ENCODE results near the gene PRRC2B. TPM values are rescaled to one million over a fixed set of nuclear protein-coding genes. Genes with fewer than 3 reads are reported as not detected.

The PRRC2B gene
- total RNA-seq, 1 donor from 2014 or later: 112 TPM

DNA sequence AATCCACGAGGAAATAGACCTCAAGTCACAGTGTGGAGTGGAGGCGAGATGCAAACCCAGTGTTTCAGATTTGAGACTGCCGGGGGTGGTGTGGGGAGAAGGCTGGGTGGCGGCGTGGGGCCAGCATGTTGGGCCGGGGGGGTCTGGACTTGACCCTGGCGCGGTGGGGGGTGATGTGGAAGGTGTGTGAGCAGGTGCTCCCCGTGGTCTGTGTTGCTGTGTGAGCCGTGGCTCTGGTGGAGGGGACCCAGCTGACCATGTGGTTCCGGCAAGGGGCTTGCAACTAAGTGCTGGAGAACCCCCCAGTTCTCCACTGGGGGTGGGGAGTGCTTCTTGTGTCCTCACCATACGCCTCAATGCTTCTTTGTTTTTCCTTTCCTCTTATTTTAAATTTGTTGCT, 25.8 kb downstream of the PRRC2B start:
- TF ChIP-seq, protein P1, sequence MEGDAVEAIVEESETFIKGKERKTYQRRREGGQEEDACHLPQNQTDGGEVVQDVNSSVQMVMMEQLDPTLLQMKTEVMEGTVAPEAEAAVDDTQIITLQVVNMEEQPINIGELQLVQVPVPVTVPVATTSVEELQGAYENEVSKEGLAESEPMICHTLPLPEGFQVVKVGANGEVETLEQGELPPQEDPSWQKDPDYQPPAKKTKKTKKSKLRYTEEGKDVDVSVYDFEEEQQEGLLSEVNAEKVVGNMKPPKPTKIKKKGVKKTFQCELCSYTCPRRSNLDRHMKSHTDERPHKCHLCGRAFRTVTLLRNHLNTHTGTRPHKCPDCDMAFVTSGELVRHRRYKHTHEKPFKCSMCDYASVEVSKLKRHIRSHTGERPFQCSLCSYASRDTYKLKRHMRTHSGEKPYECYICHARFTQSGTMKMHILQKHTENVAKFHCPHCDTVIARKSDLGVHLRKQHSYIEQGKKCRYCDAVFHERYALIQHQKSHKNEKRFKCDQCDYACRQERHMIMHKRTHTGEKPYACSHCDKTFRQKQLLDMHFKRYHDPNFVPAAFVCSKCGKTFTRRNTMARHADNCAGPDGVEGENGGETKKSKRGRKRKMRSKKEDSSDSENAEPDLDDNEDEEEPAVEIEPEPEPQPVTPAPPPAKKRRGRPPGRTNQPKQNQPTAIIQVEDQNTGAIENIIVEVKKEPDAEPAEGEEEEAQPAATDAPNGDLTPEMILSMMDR (conservative IDR thresholded peaks at IDR 0.05; ENCODE audit: low read depth, low read length): no peak
- no peak for DNase-seq (ENCODE audit: low read depth)
- no peak overlapping the region for H3K4me3 ChIP-seq (ENCODE audit: low read depth, low read length)

DNA sequence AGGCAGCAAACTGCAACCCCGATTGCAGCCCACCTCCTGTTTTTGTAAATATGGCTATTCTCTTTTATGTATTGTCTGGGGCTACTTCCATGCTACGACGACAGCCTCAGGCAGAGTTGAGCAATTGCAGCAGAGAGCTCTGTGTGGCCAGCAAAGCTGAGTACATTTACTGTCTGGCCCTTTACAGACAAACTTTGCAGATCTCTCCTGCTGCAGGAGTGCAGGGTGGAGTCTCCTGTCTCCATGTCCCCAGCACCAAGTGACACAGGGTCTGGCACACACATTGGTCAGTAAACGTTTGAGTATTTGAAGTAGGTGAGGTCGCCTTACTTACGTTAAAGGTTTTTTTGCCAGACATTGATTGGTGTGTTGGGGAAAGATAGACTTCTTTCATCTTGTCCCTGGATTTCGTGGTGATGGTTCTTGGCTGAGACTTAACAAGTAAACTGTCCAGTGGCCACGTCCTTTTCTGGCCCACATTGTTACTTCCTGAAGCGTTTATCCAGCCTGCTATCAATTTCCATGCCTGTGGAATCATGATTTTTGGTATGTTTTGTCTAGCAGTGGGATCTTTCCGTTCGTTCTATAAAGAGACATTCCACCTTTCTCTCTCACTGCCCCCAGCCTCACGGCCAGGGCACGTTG, 27.2 kb downstream of the PRRC2B start:
- no peak overlapping the region for H3K4me3 ChIP-seq (ENCODE audit: low read depth, low read length)
- TF ChIP-seq, protein P1 (conservative IDR thresholded peaks at IDR 0.05; ENCODE audit: low read depth, low read length): peak; percentile 6
- DNase-seq (ENCODE audit: low read depth): no peak

- no peak for DNase-seq (ENCODE audit: low read depth)
- TF ChIP-seq, protein P1 (conservative IDR thresholded peaks at IDR 0.05; ENCODE audit: low read depth, low read length): no peak
- H3K4me3 ChIP-seq (ENCODE audit: low read depth, low read length): no peak overlapping the region
Observed at GRCh38 chr9:131421691-131422090, 27.8 kb downstream of the PRRC2B start.

DNA sequence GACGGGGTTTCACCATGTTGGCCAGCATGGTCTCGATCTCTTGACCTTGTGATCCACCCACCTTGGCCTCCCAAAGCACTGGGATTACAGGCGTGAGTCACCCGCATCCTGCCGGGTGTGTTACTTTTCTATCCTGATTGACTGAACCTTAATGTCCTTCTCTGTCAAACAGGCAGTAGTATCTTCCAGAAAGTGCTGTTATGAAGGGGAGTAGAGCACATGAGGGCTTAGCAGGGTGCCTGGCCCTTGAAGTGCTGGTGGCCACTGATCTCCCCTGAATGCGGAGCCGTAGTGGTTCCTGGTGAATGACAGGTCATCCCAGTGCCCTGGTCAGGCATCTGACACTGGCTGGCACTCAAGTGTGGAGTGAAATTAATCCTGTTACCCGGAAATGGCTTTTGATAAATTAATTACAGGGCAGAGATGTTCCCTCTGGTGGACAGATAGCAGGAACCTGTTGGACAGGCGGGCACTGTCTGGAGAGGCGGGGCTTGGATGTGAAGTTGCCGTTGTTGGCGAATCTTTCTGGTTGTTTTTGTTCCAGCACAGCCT, 28.4 kb downstream of the PRRC2B start:
- DNase-seq (ENCODE audit: low read depth): peak; percentile 56
- TF ChIP-seq, protein P1 (conservative IDR thresholded peaks at IDR 0.05; ENCODE audit: low read depth, low read length): peak; percentile 48
- peak overlapping the region; percentile 32 for H3K4me3 ChIP-seq (ENCODE audit: low read depth, low read length)

DNA sequence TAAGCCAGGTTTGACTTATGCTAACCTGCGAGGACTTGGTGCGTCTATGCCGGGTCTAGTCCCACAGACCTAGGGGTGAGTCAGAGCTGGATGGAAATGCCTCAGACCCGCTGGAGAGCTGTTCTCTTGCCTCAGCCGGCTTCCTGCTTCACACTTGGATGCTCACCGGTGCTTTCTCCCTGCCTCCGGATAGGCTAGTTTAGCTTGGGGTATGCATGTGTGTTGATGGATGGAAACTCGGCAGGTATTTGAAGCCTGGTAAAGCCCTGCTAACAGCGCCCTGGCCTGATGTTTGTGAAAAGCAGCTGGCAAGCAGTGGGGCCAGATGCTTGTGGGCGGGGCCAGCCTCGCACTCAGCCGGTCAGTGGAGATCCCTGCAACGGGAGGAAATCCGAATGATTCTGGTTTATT, 29.3 kb downstream of the PRRC2B start:
- TF ChIP-seq, protein P1 (conservative IDR thresholded peaks at IDR 0.05; ENCODE audit: low read depth, low read length): no peak
- peak; percentile 97 for DNase-seq (ENCODE audit: low read depth)
- H3K4me3 ChIP-seq (ENCODE audit: low read depth, low read length): peak overlapping the region; percentile 32

- DNase-seq (ENCODE audit: low read depth): no peak
- H3K4me3 ChIP-seq (ENCODE audit: low read depth, low read length): no peak overlapping the region
- TF ChIP-seq, protein P1 (conservative IDR thresholded peaks at IDR 0.05; ENCODE audit: low read depth, low read length): no peak
Observed at GRCh38 chr9:131426545-131426944, 32.7 kb downstream of the PRRC2B start.

Data from epithelial cell of proximal tubule (primary cell).